WTC11 (cell line): ENCODE results near the gene ITLN1. TPM values are rescaled to one million over a fixed set of nuclear protein-coding genes. Genes with fewer than 3 reads are reported as not detected.

Experiments used
- ATAC-seq: fragments of 200-7000 bp; cut with Tn5 transposase; 2 replicates; pipeline ENCODE4 v1.10.0; 2021; ENCODE audit warnings: mild to moderate bottlenecking, moderate library complexity
- CTCF ChIA-PET: fragments of 300-600 bp; sonication (Branson Sonifier 250); formaldehyde crosslinking; loops from one replicate; lab custom pipeline; 2021; ENCODE audit warnings: antibody characterized with exemption; lab: Charles Lee
- POLR2A ChIA-PET: fragments of 350-600 bp; sonication (Branson Sonifier 250); formaldehyde crosslinking; loops from one replicate; lab custom pipeline; 2021; ENCODE audit warnings: antibody characterized with exemption; lab: Charles Lee
- DNase-seq: peaks from one replicate; pipeline ENCODE4 v3.0.0; 2021; ENCODE audit warnings: low spot score
- H3K27ac Mint-ChIP-seq: 2 replicates; pipeline ENCODE4 v1.8.0; 2021; ENCODE audit warnings: mixed read lengths
- H3K27me3 Mint-ChIP-seq: 2 replicates; pipeline ENCODE4 v1.8.0; 2021; ENCODE audit warnings: low read depth, mild to moderate bottlenecking, moderate library complexity, mixed read lengths
- H3K36me3 Mint-ChIP-seq: 2 replicates; pipeline ENCODE4 v1.8.0; 2021; ENCODE audit warnings: mixed read lengths
- H3K4me1 Mint-ChIP-seq: 2 replicates; pipeline ENCODE4 v1.8.0; 2022; ENCODE audit warnings: mixed read lengths
- H3K4me3 Mint-ChIP-seq: 2 replicates; pipeline ENCODE4 v1.8.0; 2021; ENCODE audit warnings: mild to moderate bottlenecking, moderate library complexity, mixed read lengths
- H3K9me3 Mint-ChIP-seq: 2 replicates; pipeline ENCODE4 v1.8.0; 2021; ENCODE audit warnings: mixed read lengths
- CREB1 ChIP-seq: sonication (generic); formaldehyde crosslinking; IDR thresholded peaks from 2 replicates; pipeline ENCODE4 v1.8.0; 2023; ENCODE audit warnings: mild to moderate bottlenecking, missing genetic modification reagents
- FOXK1 ChIP-seq: sonication (generic); formaldehyde crosslinking; IDR thresholded peaks from 2 replicates; pipeline ENCODE4 v1.8.0; 2022; ENCODE audit warnings: mild to moderate bottlenecking, moderate library complexity, missing genetic modification reagents
- GABPB1 ChIP-seq: sonication (generic); formaldehyde crosslinking; IDR thresholded peaks from 2 replicates; pipeline ENCODE4 v1.8.1; 2023; ENCODE audit warnings: mild to moderate bottlenecking, missing genetic modification reagents
- GTF2I ChIP-seq: fragments of 250-450 bp; sonication (Bioruptor Pico); conservative IDR thresholded peaks from 2 replicates; pipeline ENCODE4 v1.4.0; 2021; ENCODE audit warnings: mild to moderate bottlenecking
- HMGA2 ChIP-seq: fragments of 250-450 bp; sonication (Bioruptor Pico); IDR thresholded peaks from 2 replicates; pipeline ENCODE4 v1.4.0; 2021; ENCODE audit warnings: mild to moderate bottlenecking, moderate library complexity
- JAZF1 ChIP-seq: fragments of 250-450 bp; sonication (Bioruptor Pico); IDR thresholded peaks from 2 replicates; pipeline ENCODE4 v1.9.0; 2021; ENCODE audit warnings: moderate library complexity, mild to moderate bottlenecking, inconsistent platforms
- NFATC4 ChIP-seq: fragments of 250-450 bp; sonication (Bioruptor Pico); IDR thresholded peaks from 2 replicates; pipeline ENCODE4 v1.9.0; 2021; ENCODE audit warnings: mild to moderate bottlenecking
- NR1H2 ChIP-seq: sonication (generic); formaldehyde crosslinking; IDR thresholded peaks from 2 replicates; pipeline ENCODE4 v1.9.0; 2021; ENCODE audit warnings: mild to moderate bottlenecking, moderate library complexity, missing genetic modification reagents
- NR3C1 ChIP-seq: sonication (generic); formaldehyde crosslinking; conservative IDR thresholded peaks from 2 replicates; pipeline ENCODE4 v1.8.1; 2023; ENCODE audit warnings: low read depth, mild to moderate bottlenecking, missing genetic modification reagents
- SMAD4 ChIP-seq: sonication (generic); formaldehyde crosslinking; IDR thresholded peaks from 2 replicates; pipeline ENCODE4 v1.8.0; 2022; ENCODE audit warnings: mild to moderate bottlenecking, missing genetic modification reagents
- ZBTB21 ChIP-seq: sonication (generic); formaldehyde crosslinking; IDR thresholded peaks from 2 replicates; pipeline ENCODE4 v1.8.1; 2023; ENCODE audit warnings: mild to moderate bottlenecking, missing genetic modification reagents, borderline replicate concordance
- ZNF219 ChIP-seq: sonication (generic); formaldehyde crosslinking; IDR thresholded peaks from 2 replicates; pipeline ENCODE4 v1.8.0; 2023; ENCODE audit warnings: missing genetic modification reagents, mild to moderate bottlenecking, borderline replicate concordance
- ZNF232 ChIP-seq: sonication (generic); formaldehyde crosslinking; IDR thresholded peaks from 2 replicates; pipeline ENCODE4 v1.8.0; 2022; ENCODE audit warnings: mild to moderate bottlenecking, missing genetic modification reagents
- ZNF396 ChIP-seq: fragments of 250-450 bp; sonication (Bioruptor Pico); IDR thresholded peaks from 2 replicates; pipeline ENCODE4 v1.8.0; 2021; ENCODE audit warnings: mild to moderate bottlenecking, moderate library complexity, borderline replicate concordance
- ZNF416 ChIP-seq: fragments of 250-450 bp; sonication (Bioruptor Pico); IDR thresholded peaks from 2 replicates; pipeline ENCODE4 v1.9.0; 2021; ENCODE audit warnings: mild to moderate bottlenecking, inconsistent platforms
- total RNA-seq: library from RNA; stranded (reverse); gene quantifications from 3 replicates; pipeline ENCODE4 v1.2.3, GENCODE V29; 2021
- TF ChIP-seq, protein P1 (sequence below): fragments of 250-450 bp; sonication (Bioruptor Pico); IDR thresholded peaks from 2 replicates; pipeline ENCODE4 v1.9.0; 2021; ENCODE audit warnings: moderate library complexity, mild to moderate bottlenecking, inconsistent platforms, borderline replicate concordance
- TF ChIP-seq, protein P2 (sequence below): fragments of 250-450 bp; sonication (Bioruptor Pico); IDR thresholded peaks from 2 replicates; pipeline ENCODE4 v1.9.0; 2021; ENCODE audit warnings: mild to moderate bottlenecking
- TF ChIP-seq, protein P3 (sequence below): sonication (generic); formaldehyde crosslinking; IDR thresholded peaks from 2 replicates; pipeline ENCODE4 v1.8.0; 2022; ENCODE audit warnings: mild to moderate bottlenecking, missing genetic modification reagents
- TF ChIP-seq, protein P4 (sequence below): sonication (generic); formaldehyde crosslinking; IDR thresholded peaks from 2 replicates; pipeline ENCODE4 v1.8.1; 2023; ENCODE audit warnings: mild to moderate bottlenecking, moderate library complexity, missing genetic modification reagents
- TF ChIP-seq, protein P5 (sequence below): sonication (generic); formaldehyde crosslinking; IDR thresholded peaks from 2 replicates; pipeline ENCODE4 v1.8.0; 2022; ENCODE audit warnings: mild to moderate bottlenecking, missing genetic modification reagents
- TF ChIP-seq, protein P6 (sequence below): fragments of 250-450 bp; sonication (Bioruptor Pico); IDR thresholded peaks from 2 replicates; pipeline ENCODE4 v1.9.0; 2021; ENCODE audit warnings: mild to moderate bottlenecking, borderline replicate concordance
- TF ChIP-seq, protein P7 (sequence below): sonication (generic); formaldehyde crosslinking; IDR thresholded peaks from 2 replicates; pipeline ENCODE4 v1.8.1; 2022; ENCODE audit warnings: mild to moderate bottlenecking, moderate library complexity, missing genetic modification reagents
- TF ChIP-seq, protein P8 (sequence below): sonication (generic); formaldehyde crosslinking; IDR thresholded peaks from 2 replicates; pipeline ENCODE4 v1.8.0; 2022; ENCODE audit warnings: mild to moderate bottlenecking, missing genetic modification reagents

The ITLN1 gene
- total RNA-seq, 1 experiment from 2014 or later = not detected

DNA sequence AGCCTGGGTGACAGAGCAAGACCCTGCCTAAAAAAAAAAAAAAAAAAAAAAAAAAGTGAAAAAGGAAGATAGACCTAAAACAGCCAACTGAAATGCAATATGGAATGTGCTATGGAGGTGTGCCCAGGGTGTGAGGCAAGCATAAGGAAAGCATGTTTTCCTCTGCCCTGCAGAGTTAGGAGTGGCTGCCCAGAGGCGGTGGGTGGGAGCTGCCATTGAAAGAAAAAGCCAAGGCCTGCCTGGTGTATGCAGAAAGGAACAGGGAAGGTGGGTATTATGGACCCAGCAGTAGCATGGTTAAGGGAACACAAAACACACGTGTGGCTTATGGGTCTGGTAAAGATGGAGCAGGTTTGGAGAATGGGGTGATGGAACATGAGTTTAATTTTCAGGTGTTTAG lies 31.2 kb downstream of the ITLN1 start:
- no peak for ATAC-seq
- no peak for DNase-seq
- ChIA-PET POLR2A (interaction anchor here (0.7 kb wide), 1 partner anchor 10 kb away, joined by 5 read pairs; no protein-coding TSS in a partner anchor), CTCF (interaction anchor here (0.7 to 0.9 kb wide), 2 partner anchors 100 to 185 kb away, joined by 3 to 5 read pairs; partner anchors contain the start of gene TSTD1)
- H3K9me3 Mint-ChIP-seq = no peaks in the 10 kb centered on the region; the same call in 1 of the 2 replicates
- no peaks in the 10 kb centered on the region for H3K27me3 Mint-ChIP-seq
- H3K27ac Mint-ChIP-seq = no peak overlapping the region
- H3K4me1 Mint-ChIP-seq = no peaks in the 10 kb centered on the region
- no peaks in the 10 kb centered on the region for H3K36me3 Mint-ChIP-seq
- H3K4me3 Mint-ChIP-seq = no peak overlapping the region
- TF ChIP-seq JAZF1 (no peak), CREB1 (CRISPR knock-in tag) (no peak), NFATC4 (CRISPR knock-in tag) (no peak)
- TF ChIP-seq, protein P1, sequence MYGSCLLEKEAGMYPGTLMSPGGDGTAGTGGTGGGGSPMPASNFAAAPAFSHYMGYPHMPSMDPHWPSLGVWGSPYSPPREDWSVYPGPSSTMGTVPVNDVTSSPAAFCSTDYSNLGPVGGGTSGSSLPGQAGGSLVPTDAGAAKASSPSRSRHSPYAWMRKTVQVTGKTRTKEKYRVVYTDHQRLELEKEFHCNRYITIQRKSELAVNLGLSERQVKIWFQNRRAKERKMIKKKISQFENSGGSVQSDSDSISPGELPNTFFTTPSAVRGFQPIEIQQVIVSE = no peak
- TF ChIP-seq, protein P2, sequence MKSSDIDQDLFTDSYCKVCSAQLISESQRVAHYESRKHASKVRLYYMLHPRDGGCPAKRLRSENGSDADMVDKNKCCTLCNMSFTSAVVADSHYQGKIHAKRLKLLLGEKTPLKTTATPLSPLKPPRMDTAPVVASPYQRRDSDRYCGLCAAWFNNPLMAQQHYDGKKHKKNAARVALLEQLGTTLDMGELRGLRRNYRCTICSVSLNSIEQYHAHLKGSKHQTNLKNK (CRISPR knock-in tag) = no peak
- TF ChIP-seq, protein P3, sequence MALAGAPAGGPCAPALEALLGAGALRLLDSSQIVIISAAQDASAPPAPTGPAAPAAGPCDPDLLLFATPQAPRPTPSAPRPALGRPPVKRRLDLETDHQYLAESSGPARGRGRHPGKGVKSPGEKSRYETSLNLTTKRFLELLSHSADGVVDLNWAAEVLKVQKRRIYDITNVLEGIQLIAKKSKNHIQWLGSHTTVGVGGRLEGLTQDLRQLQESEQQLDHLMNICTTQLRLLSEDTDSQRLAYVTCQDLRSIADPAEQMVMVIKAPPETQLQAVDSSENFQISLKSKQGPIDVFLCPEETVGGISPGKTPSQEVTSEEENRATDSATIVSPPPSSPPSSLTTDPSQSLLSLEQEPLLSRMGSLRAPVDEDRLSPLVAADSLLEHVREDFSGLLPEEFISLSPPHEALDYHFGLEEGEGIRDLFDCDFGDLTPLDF (CRISPR knock-in tag) = no peak

DNA sequence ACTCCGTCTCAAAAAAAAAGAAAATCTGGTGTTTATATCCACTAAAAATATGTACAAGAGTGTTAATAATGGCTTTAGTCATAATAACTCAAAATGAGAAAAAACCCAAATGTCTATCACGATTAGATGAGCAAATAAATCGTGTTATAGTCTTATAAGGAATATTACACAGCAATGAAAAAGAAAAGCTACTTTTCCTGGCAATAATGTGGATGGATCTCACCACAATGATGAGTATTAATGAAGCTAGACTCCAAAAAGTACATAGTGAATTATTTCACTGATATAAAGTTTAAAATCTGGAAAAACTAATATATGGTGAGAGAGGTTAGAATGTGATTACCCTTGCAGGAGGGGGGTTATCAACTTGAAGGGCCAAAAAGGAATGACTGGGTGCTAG lies 32.0 kb downstream of the ITLN1 start:
- Mint-ChIP-seq H3K27ac (no peak overlapping the region), H3K4me3 (no peak overlapping the region), H3K9me3 (no peaks in the 10 kb centered on the region; the same call in 1 of the 2 replicates), H3K27me3 (no peaks in the 10 kb centered on the region), H3K36me3 (no peaks in the 10 kb centered on the region), H3K4me1 (no peaks in the 10 kb centered on the region)
- TF ChIP-seq, protein P4, sequence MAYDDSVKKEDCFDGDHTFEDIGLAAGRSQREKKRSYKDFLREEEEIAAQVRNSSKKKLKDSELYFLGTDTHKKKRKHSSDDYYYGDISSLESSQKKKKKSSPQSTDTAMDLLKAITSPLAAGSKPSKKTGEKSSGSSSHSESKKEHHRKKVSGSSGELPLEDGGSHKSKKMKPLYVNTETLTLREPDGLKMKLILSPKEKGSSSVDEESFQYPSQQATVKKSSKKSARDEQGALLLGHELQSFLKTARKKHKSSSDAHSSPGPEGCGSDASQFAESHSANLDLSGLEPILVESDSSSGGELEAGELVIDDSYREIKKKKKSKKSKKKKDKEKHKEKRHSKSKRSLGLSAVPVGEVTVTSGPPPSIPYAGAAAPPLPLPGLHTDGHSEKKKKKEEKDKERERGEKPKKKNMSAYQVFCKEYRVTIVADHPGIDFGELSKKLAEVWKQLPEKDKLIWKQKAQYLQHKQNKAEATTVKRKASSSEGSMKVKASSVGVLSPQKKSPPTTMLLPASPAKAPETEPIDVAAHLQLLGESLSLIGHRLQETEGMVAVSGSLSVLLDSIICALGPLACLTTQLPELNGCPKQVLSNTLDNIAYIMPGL (CRISPR knock-in tag) = no peak
- TF ChIP-seq, protein P5, sequence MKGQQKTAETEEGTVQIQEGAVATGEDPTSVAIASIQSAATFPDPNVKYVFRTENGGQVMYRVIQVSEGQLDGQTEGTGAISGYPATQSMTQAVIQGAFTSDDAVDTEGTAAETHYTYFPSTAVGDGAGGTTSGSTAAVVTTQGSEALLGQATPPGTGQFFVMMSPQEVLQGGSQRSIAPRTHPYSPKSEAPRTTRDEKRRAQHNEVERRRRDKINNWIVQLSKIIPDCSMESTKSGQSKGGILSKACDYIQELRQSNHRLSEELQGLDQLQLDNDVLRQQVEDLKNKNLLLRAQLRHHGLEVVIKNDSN (CRISPR knock-in tag) = no peak
- TF ChIP-seq ZNF396 (CRISPR knock-in tag) (no peak), HMGA2 (CRISPR knock-in tag) (no peak), ZNF416 (CRISPR knock-in tag) (no peak), NR1H2 (CRISPR knock-in tag) (no peak), GTF2I (no peak), NR3C1 (CRISPR knock-in tag) (no peak), GABPB1 (no peak), ZNF219 (CRISPR knock-in tag) (no peak), SMAD4 (CRISPR knock-in tag) (no peak), ZBTB21 (CRISPR knock-in tag) (no peak), ZNF232 (CRISPR knock-in tag) (no peak), FOXK1 (CRISPR knock-in tag) (no peak)
- TF ChIP-seq, protein P1 = no peak
- TF ChIP-seq, protein P6, sequence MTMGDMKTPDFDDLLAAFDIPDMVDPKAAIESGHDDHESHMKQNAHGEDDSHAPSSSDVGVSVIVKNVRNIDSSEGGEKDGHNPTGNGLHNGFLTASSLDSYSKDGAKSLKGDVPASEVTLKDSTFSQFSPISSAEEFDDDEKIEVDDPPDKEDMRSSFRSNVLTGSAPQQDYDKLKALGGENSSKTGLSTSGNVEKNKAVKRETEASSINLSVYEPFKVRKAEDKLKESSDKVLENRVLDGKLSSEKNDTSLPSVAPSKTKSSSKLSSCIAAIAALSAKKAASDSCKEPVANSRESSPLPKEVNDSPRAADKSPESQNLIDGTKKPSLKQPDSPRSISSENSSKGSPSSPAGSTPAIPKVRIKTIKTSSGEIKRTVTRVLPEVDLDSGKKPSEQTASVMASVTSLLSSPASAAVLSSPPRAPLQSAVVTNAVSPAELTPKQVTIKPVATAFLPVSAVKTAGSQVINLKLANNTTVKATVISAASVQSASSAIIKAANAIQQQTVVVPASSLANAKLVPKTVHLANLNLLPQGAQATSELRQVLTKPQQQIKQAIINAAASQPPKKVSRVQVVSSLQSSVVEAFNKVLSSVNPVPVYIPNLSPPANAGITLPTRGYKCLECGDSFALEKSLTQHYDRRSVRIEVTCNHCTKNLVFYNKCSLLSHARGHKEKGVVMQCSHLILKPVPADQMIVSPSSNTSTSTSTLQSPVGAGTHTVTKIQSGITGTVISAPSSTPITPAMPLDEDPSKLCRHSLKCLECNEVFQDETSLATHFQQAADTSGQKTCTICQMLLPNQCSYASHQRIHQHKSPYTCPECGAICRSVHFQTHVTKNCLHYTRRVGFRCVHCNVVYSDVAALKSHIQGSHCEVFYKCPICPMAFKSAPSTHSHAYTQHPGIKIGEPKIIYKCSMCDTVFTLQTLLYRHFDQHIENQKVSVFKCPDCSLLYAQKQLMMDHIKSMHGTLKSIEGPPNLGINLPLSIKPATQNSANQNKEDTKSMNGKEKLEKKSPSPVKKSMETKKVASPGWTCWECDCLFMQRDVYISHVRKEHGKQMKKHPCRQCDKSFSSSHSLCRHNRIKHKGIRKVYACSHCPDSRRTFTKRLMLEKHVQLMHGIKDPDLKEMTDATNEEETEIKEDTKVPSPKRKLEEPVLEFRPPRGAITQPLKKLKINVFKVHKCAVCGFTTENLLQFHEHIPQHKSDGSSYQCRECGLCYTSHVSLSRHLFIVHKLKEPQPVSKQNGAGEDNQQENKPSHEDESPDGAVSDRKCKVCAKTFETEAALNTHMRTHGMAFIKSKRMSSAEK (CRISPR knock-in tag) = no peak
- TF ChIP-seq, protein P7, sequence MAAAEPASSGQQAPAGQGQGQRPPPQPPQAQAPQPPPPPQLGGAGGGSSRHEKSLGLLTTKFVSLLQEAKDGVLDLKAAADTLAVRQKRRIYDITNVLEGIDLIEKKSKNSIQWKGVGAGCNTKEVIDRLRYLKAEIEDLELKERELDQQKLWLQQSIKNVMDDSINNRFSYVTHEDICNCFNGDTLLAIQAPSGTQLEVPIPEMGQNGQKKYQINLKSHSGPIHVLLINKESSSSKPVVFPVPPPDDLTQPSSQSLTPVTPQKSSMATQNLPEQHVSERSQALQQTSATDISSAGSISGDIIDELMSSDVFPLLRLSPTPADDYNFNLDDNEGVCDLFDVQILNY (CRISPR knock-in tag) = no peak
- TF ChIP-seq, protein P8, sequence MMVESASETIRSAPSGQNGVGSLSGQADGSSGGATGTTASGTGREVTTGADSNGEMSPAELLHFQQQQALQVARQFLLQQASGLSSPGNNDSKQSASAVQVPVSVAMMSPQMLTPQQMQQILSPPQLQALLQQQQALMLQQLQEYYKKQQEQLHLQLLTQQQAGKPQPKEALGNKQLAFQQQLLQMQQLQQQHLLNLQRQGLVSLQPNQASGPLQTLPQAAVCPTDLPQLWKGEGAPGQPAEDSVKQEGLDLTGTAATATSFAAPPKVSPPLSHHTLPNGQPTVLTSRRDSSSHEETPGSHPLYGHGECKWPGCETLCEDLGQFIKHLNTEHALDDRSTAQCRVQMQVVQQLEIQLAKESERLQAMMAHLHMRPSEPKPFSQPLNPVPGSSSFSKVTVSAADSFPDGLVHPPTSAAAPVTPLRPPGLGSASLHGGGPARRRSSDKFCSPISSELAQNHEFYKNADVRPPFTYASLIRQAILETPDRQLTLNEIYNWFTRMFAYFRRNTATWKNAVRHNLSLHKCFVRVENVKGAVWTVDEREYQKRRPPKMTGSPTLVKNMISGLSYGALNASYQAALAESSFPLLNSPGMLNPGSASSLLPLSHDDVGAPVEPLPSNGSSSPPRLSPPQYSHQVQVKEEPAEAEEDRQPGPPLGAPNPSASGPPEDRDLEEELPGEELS = no peak
- ATAC-seq = no peak
- ChIA-PET POLR2A (no interaction called here), CTCF (interaction anchor here (0.7 to 0.9 kb wide), 2 partner anchors 101 to 186 kb away, joined by 3 to 5 read pairs; partner anchors contain the start of gene TSTD1)
- DNase-seq = no peak
